HG03060 (cell line): ENCODE measurements around the gene XDH.

ENCODE experiments used
- ATAC-seq: cut with Tn5 transposase; IDR thresholded peaks from one replicate; pipeline ENCODE4 v1.9.1; 2021; ENCODE audit warnings: low read depth, moderate number of reproducible peaks; ENCODE audit not compliant: unreplicated experiment

The XDH gene

DNA sequence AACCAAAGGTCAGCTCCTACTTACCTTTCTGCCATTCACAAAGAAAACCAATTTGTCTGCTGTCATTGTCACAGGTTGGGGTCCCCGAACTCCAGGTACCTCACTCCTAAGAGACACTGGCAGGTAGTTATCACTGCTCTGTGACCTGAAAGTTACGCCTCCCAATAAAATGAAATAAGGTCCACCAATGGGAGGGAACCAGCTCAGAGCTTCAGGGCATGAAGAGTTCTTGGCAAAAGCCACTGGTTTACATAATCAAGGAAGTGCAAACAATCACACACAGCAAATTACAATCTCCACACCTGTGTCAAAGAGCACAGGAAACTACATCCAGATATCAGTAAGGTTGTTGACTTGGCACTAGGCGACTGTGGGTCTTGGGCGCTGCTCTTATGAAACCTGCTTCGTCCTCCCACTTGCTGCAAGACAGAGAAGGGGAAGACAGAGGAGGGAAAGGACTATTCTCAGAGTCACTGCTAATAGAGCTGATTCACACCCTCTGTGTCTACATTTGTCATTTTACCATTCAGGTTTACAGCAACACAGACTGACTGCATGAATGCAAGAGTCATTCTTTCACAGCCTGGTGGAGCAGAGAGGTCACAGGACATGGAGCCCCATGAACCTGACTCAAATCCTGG is at the start of gene XDH:
Gene XDH, minus strand, starts transcription at position 142 of the 641 bp plus-strand sequence. Its CDS starts 76 bp downstream, at position 66.
- ATAC-seq: no peak

- ATAC-seq: no peak
Observed at GRCh38 chr2:31457651-31458050, 43.1 kb upstream of the XDH start.

DNA sequence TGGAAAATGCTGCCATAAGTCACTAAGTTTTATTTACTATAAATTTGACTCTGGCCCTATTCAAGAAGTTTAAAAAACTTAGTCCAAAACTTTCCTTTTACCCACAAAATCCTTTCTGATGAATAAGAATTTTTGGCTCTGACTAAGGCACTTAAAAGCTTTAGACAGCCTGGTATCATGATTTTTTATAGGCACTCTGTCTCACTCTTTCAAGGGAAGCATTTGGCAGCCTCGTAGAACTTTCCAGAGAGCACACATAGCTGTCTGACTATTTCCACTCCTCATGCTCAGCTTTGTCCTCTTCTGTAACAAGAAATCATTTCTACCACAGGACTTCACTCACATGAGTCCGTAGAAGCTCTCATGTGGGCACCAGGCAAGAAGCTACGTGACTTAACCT is 32.3 kb upstream of the XDH start:
- ATAC-seq: no peak

- ATAC-seq: no peak
Observed at GRCh38 chr2:31442376-31442775, 27.8 kb upstream of the XDH start.

- ATAC-seq: no peak
Observed at GRCh38 chr2:31440764-31441163, 26.2 kb upstream of the XDH start.

GRCh38 chr2:31434911-31435310 is 20.4 kb upstream of the XDH start:
- no peak for ATAC-seq

- no peak for ATAC-seq
Observed at GRCh38 chr2:31433541-31433940, 19.0 kb upstream of the XDH start.

- no peak for ATAC-seq
Observed at GRCh38 chr2:31430439-31431165, 16.1 kb upstream of the XDH start.

DNA sequence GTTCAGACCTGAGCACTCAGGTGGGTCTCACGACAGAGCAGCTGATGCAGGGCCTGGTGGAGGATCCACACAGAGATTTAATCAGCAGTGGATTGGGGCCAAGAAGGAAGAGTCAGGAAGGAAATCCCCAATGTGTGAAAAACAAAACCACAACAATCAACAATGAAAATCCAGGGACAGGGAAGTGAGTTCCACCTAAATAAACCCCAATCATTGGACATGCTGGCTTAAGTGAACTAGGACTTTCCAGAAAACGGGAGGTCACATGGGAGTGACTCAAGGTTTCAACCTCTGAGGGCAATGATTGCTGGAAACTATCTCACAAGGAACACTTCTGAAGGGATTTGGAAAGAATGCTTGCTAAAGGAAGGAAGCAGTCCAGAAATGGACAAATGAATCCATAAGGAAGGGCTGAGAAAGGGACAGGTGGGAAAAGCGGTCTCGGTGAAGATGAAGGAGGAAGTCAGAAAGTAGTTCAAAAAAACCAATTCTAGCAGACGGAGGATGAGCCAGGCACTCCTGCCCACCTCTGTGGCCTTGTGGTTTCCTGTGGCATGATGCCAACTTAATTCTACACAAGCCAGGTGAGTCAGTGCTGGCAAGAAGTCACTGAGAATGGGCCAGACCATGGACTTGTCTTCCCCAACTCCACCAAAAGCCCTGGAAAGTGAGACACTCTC is 15.4 kb upstream of the XDH start:
- no peak for ATAC-seq

- no peak for ATAC-seq
Observed at GRCh38 chr2:31429040-31429439, 14.5 kb upstream of the XDH start.

- no peak for ATAC-seq
Observed at GRCh38 chr2:31428001-31428418, 13.5 kb upstream of the XDH start.

GRCh38 chr2:31426096-31426495 is 11.6 kb upstream of the XDH start:
- no peak for ATAC-seq

DNA sequence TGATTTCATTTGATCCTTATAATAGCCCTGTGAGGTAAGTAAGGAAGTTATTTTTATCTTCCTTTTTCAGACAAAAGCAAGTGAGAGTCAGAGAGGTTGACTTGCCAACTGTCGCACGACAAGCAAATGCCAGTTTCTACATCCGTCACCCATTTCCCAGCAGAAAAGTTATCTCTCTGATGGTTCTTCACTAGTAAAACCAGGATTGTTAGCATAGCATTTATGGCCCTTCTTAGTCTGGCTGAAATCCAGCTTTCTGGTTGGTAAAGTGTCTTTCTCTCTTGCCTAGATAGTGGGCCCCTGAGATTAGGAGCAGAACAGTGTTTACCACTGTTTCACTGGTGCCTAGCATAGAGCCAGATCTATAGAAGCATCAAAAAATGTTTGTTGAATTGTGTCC is 7.1 kb upstream of the XDH start:
- no peak for ATAC-seq

GRCh38 chr2:31420936-31421335 is 6.4 kb upstream of the XDH start:
- no peak for ATAC-seq

- ATAC-seq: no peak
Observed at GRCh38 chr2:31419386-31419785, 4.8 kb upstream of the XDH start.

DNA sequence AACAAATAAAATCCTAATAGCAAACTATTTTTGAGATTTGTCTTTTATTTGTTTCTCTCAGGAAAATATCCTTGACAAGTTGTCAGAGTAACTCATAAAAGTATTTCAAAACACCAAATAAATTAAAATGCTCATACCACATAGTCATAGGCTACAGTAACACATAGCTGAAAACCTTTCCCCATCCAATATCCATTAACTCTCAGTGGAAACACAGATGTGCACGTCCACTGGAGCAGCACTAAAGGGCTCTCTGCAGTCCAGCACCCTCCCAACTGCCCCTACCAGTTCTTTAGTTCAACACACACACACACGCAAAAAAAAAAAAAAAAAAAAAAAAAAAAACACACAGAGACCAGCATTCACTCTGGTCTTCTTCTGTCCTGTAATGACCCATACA is 879 bp upstream of the XDH start:
- no peak for ATAC-seq

DNA sequence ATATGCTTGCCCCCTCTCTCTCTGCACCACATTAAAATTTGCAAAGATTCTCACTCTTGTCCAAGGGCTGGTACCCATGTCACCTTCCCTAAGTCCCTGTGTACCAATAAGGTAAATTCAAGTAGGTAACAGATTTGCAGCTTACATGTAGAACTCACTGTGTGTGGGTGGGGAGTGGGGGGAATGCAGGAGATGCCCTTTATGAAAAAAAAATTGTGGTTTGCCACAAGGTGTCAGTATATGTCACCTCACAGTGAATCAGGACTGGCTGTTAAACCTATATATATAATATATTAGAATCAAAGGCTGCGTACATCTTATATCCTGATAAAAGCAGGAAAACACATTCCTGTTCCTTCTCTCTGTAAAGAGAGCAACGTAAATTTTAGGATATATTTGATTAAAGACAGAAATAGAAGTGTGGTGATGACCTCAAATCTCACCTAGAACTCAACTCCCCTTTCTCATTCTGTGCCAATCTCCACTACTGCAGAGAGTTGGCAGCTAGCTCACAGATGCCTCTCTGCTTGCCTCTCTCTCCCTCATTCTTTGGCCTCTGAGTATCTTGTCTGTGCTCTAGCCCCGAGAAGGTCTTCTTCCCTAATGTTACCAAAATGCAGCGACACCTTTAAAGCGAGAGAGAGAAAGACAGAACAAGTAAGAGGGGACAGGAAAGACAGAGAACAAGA is 536 bp downstream of the XDH start:
- no peak for ATAC-seq

DNA sequence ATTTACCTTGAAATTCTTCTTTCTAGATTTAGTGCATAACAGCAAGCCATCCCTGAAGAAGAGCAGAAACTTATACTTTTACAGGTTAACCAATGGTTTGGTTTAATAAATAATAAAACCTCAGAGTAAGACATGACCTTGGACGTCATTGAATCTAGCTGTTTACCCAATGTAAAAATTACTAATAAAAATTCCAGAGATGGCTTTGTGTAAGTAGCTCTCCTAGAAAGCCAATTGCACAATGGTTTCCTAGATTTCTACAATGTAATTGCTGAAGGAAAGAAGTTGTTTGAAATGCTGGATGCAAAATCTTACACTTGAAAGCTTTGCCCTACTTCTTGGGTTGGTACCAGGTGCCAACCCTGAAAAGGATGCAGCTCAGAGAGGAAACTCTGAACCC is 1.5 kb downstream of the XDH start:
- ATAC-seq: no peak

GRCh38 chr2:31411771-31412170 is 2.8 kb downstream of the XDH start:
- no peak for ATAC-seq

GRCh38 chr2:31406593-31407385 is 7.8 kb downstream of the XDH start:
- ATAC-seq: no peak
